OCI-LY7 (cell line): ENCODE results near the gene NAT9. TPM values are rescaled to one million over a fixed set of nuclear protein-coding genes. Genes with fewer than 3 reads are reported as not detected.

Experiments
- BruUV-seq: library from RNA; stranded (reverse); fragments of 400-500 nt; replicated peaks from 2 replicates; lab custom pipeline; 2021; lab: Mats Ljungman, UMichigan
- CTCF ChIA-PET: fragments of 300-600 bp; sonication (Branson Sonifier 250); formaldehyde crosslinking; loops from one replicate; lab custom pipeline; 2022; ENCODE audit warnings: antibody characterized with exemption; ENCODE audit not compliant: unreplicated experiment; lab: Charles Lee
- POLR2A ChIA-PET: fragments of 300-600 bp; sonication (Branson Sonifier 250); formaldehyde crosslinking; loops from one replicate; lab custom pipeline; 2022; ENCODE audit warnings: antibody characterized with exemption; lab: Charles Lee
- DNase-seq: peaks from one replicate; pipeline ENCODE4 v3.0.0-alpha.2; 2015; ENCODE audit warnings: low spot score
- H2AFZ ChIP-seq: fragments of 200-600 bp; sonication (generic), shearing (Covaris generic); 2 replicates; pipeline ENCODE4 v1.6.1; 2014; ENCODE audit warnings: mild to moderate bottlenecking, antibody characterized with exemption, low read length, moderate library complexity
- H3K27ac ChIP-seq: fragments of 200-600 bp; sonication (generic); 2 replicates; pipeline ENCODE4 v1.5.1; 2014; ENCODE audit warnings: mixed run types, low read depth, mild to moderate bottlenecking, moderate library complexity, low read length, inconsistent platforms; ENCODE audit not compliant: poor library complexity, severe bottlenecking
- H3K36me3 ChIP-seq: fragments of 200-600 bp; sonication (generic); 2 replicates; pipeline ENCODE4 v1.6.1; 2014; ENCODE audit warnings: mild to moderate bottlenecking, antibody characterized with exemption, low read length, moderate library complexity, mixed read lengths; ENCODE audit not compliant: insufficient read depth
- H3K4me1 ChIP-seq: fragments of 200-600 bp; sonication (generic); 2 replicates; pipeline ENCODE4 v1.5.1; 2014; ENCODE audit warnings: mild to moderate bottlenecking, low read length; ENCODE audit not compliant: insufficient read depth, poor library complexity, severe bottlenecking
- H3K4me2 ChIP-seq: fragments of 200-600 bp; sonication (generic); 2 replicates; pipeline ENCODE4 v1.6.1; 2014; ENCODE audit warnings: mild to moderate bottlenecking, low read length
- H3K4me3 ChIP-seq: fragments of 200-600 bp; sonication (generic); 2 replicates; pipeline ENCODE4 v1.5.1; 2014; ENCODE audit warnings: mild to moderate bottlenecking, low read depth, low read length; ENCODE audit not compliant: poor library complexity, severe bottlenecking
- H3K79me2 ChIP-seq: fragments of 200-600 bp; sonication (generic); 2 replicates; pipeline ENCODE4 v1.6.1; 2016; ENCODE audit warnings: low read depth, mild to moderate bottlenecking, low read length, moderate library complexity, mixed read lengths; ENCODE audit not compliant: insufficient read depth
- H3K9me2 ChIP-seq: fragments of 200-600 bp; sonication (generic); 2 replicates; pipeline ENCODE4 v1.6.1; 2016; ENCODE audit warnings: mild to moderate bottlenecking, low read length, mixed read lengths; ENCODE audit not compliant: insufficient read depth
- H3K9me3 ChIP-seq: fragments of 200-600 bp; sonication (generic); 2 replicates; pipeline ENCODE4 v1.6.1; 2014; ENCODE audit warnings: mild to moderate bottlenecking, mixed run types, low read length, mixed read lengths
- H4K20me1 ChIP-seq: fragments of 200-600 bp; sonication (generic); 2 replicates; pipeline ENCODE4 v1.6.1; 2014; ENCODE audit warnings: mild to moderate bottlenecking, antibody characterized with exemption, low read length, moderate library complexity, mixed read lengths; ENCODE audit not compliant: insufficient read depth
- EZH2phosphoT487 ChIP-seq: fragments of 200-600 bp; sonication (generic); IDR thresholded peaks from 2 replicates; pipeline ENCODE4 v1.6.1; 2018; ENCODE audit warnings: low read depth, borderline replicate concordance, mild to moderate bottlenecking, mixed run types, antibody characterized with exemption, low read length, moderate library complexity, mixed read lengths
- intact Hi-C: fragments of 100-400 bp; cut with micrococcal nuclease; formaldehyde crosslinking; loops from one replicate; pipeline ENCODE4 v1.10.0; 2022; ENCODE audit not compliant: unreplicated experiment
- total RNA-seq, 2 experiments: library from RNA; depleted of rRNA in 1 of 2; stranded (reverse); fragments of >200 nt in 1 of 2; shearing (Covaris generic) in 1 of 2; gene quantifications; 2 replicates each; pipeline ENCODE4 v1.2.3, GENCODE V29; 2014 to 2022
- TF ChIP-seq, protein P1 (sequence below): fragments of 200-600 bp; sonication (generic); conservative IDR thresholded peaks from 2 replicates; pipeline ENCODE4 v1.5.1; 2014; ENCODE audit warnings: mild to moderate bottlenecking, antibody characterized with exemption, low read length, moderate library complexity, mixed read lengths

Gene NAT9
- total RNA-seq, 2 experiments from 2014 or later: 77.2 to 87.9 TPM

DNA sequence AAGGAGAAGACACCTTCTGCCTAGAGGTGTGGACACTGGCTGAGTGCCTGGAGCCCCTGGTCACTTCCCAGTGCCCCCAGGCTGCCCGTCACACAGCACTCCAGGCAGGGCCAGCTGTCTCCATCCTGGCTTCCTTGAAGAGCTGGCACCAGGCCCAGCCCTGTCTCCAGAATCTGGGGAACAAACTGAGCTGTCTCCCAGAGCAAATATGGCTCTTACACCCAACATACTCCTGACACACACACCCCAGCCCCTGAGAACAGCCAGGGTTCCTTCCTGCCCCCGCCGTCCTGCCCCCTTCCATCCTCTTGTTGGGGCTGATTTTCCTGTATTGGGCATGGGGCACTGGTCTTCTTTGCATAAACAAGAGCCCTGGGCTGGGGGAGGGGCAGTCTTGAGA, 18.6 kb downstream of the NAT9 start:
- no TSS peak for BruUV-seq
- ChIA-PET POLR2A (interaction anchor here (0.7 to 2.1 kb wide), 3 partner anchors 13 to 33 kb away, joined by 4 to 6 read pairs (median 6); no protein-coding TSS in a partner anchor), CTCF (interaction anchor here (0.6 to 0.9 kb wide), 2 partner anchors 100 to 225 kb away, joined by 3 read pairs; no protein-coding TSS in a partner anchor)
- Histone ChIP-seq H3K4me1 (peaks cover 19% of the 10 kb centered on the region), H3K4me3 (no peak overlapping the region), H3K9me3 (no peaks in the 10 kb centered on the region), H3K27ac (no peak overlapping the region), H4K20me1 (peaks cover 9% of the 10 kb centered on the region; the same call in 1 of the 2 replicates), H3K36me3 (peaks cover 16% of the 10 kb centered on the region; the same call in 1 of the 2 replicates), H2AFZ (no peak overlapping the region), H3K79me2 (peaks cover 5% of the 10 kb centered on the region; the same call in 1 of the 2 replicates), H3K9me2 (no peaks in the 10 kb centered on the region), H3K4me2 (no peak overlapping the region)
- TF ChIP-seq EZH2phosphoT487: no peak
- TF ChIP-seq, protein P1, sequence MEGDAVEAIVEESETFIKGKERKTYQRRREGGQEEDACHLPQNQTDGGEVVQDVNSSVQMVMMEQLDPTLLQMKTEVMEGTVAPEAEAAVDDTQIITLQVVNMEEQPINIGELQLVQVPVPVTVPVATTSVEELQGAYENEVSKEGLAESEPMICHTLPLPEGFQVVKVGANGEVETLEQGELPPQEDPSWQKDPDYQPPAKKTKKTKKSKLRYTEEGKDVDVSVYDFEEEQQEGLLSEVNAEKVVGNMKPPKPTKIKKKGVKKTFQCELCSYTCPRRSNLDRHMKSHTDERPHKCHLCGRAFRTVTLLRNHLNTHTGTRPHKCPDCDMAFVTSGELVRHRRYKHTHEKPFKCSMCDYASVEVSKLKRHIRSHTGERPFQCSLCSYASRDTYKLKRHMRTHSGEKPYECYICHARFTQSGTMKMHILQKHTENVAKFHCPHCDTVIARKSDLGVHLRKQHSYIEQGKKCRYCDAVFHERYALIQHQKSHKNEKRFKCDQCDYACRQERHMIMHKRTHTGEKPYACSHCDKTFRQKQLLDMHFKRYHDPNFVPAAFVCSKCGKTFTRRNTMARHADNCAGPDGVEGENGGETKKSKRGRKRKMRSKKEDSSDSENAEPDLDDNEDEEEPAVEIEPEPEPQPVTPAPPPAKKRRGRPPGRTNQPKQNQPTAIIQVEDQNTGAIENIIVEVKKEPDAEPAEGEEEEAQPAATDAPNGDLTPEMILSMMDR: no peak
- intact Hi-C loops: no loop called here
- DNase-seq: no peak

DNA sequence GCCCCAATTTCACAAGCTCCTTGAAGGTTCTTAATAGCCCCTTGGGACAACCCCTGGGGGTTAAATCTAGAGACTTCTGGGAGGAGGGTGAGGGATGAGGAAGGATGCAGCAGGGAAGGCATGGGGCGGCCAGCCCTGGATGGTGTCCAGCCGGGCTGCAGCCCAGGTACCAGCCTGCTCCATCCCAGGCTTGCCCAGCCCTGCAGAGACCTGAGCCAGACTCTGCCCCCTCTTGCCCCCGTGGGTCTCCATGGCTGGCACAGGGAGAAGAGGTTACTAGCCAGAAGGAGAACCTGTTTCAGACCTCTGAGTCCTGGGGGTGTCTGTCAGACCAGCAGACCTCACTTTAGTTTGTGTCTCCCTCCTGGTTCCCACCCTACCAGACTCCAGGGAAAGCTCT, 19.3 kb downstream of the NAT9 start:
- H3K79me2 ChIP-seq: peaks cover 5% of the 10 kb centered on the region; the same call in 1 of the 2 replicates

More for the DNA sequence above, 19.3 kb downstream of the NAT9 start:
- Histone ChIP-seq H3K27ac (no peak overlapping the region), H3K4me1 (peaks cover 19% of the 10 kb centered on the region), H3K36me3 (peaks cover 20% of the 10 kb centered on the region; the same call in 1 of the 2 replicates), H4K20me1 (peaks cover 9% of the 10 kb centered on the region; the same call in 1 of the 2 replicates), H2AFZ (no peak overlapping the region), H3K9me2 (no peaks in the 10 kb centered on the region), H3K4me3 (no peak overlapping the region), H3K4me2 (no peak overlapping the region), H3K9me3 (no peaks in the 10 kb centered on the region)
- ChIA-PET POLR2A (interaction anchor here (1.2 to 2.1 kb wide), 3 partner anchors 14 to 116 kb away, joined by 3 to 6 read pairs (median 4); no protein-coding TSS in a partner anchor), CTCF (interaction anchor here (0.6 kb wide), 1 partner anchor 226 kb away, joined by 3 read pairs; no protein-coding TSS in a partner anchor)
- no TSS peak for BruUV-seq
- no peak for DNase-seq
- intact Hi-C loops: no loop called here
- TF ChIP-seq, protein P1: no peak
- no peak for TF ChIP-seq EZH2phosphoT487
